Trophoblast cell (in vitro differentiated cells and primary cell): ENCODE data around the gene CTBP2.

Source experiments
- DNase-seq, 2 donors: peaks; one replicate each; pipeline ENCODE4 v3.0.0-alpha.2; 2016
- H2AFZ ChIP-seq: 2 replicates; pipeline ENCODE4 v1.6.1; 2013; ENCODE audit warnings: low read length, moderate library complexity, mild to moderate bottlenecking; ENCODE audit not compliant: insufficient read depth, poor library complexity
- H2AK5ac ChIP-seq: 2 replicates; pipeline ENCODE4 v1.6.1; 2013; ENCODE audit warnings: mild to moderate bottlenecking, low read length
- H2BK120ac ChIP-seq: 2 replicates; pipeline ENCODE4 v1.6.1; 2013; ENCODE audit warnings: low read length, mild to moderate bottlenecking, moderate library complexity; ENCODE audit not compliant: insufficient read depth, poor library complexity
- H2BK12ac ChIP-seq: 2 replicates; pipeline ENCODE4 v1.6.1; 2013; ENCODE audit warnings: mild to moderate bottlenecking, low read length, moderate library complexity
- H2BK5ac ChIP-seq: 2 replicates; pipeline ENCODE4 v1.6.1; 2013; ENCODE audit warnings: low read length, low read depth, moderate library complexity, mild to moderate bottlenecking; ENCODE audit not compliant: poor library complexity
- H3K14ac ChIP-seq: 2 replicates; pipeline ENCODE4 v1.6.1; 2013; ENCODE audit warnings: mild to moderate bottlenecking, low read length
- H3K18ac ChIP-seq: 2 replicates; pipeline ENCODE4 v1.6.1; 2013; ENCODE audit warnings: mild to moderate bottlenecking, low read length
- H3K23ac ChIP-seq: 2 replicates; pipeline ENCODE4 v1.6.1; 2013; ENCODE audit warnings: low read length
- H3K27ac ChIP-seq: 2 replicates; pipeline ENCODE4 v1.5.1; 2013; ENCODE audit warnings: low read depth, mild to moderate bottlenecking, inconsistent platforms, low read length, moderate library complexity
- H3K27me3 ChIP-seq: 2 replicates; pipeline ENCODE4 v1.6.1; 2013; ENCODE audit warnings: inconsistent platforms, mild to moderate bottlenecking, low read length, moderate library complexity; ENCODE audit not compliant: insufficient read depth
- H3K36me3 ChIP-seq, 2 experiments: 1 replicate in 1 of 2; 2 replicates in 1 of 2; pipeline ENCODE4 v1.6.1; 2013; ENCODE audit warnings: low read length in 2 of 2, mild to moderate bottlenecking in 2 of 2, moderate library complexity in 1 of 2; ENCODE audit not compliant: insufficient read depth in 2 of 2, control insufficient read depth in 1 of 2
- H3K4ac ChIP-seq: 2 replicates; pipeline ENCODE4 v1.6.1; 2013; ENCODE audit warnings: low read depth, mild to moderate bottlenecking, low read length, moderate library complexity
- H3K4me1 ChIP-seq, 2 experiments: 1 replicate in 1 of 2; 2 replicates in 1 of 2; pipeline ENCODE4 v1.6.1; 2013; ENCODE audit warnings: low read length in 2 of 2, mild to moderate bottlenecking in 2 of 2, moderate library complexity in 1 of 2; ENCODE audit not compliant: insufficient read depth in 2 of 2, control insufficient read depth in 1 of 2
- H3K4me2 ChIP-seq: 2 replicates; pipeline ENCODE4 v1.6.1; 2013; ENCODE audit warnings: inconsistent platforms, mild to moderate bottlenecking, low read length, moderate library complexity
- H3K4me3 ChIP-seq: 2 replicates; pipeline ENCODE4 v1.5.1; 2013; ENCODE audit warnings: mild to moderate bottlenecking, low read depth, low read length, inconsistent platforms
- H3K79me1 ChIP-seq: one replicate; pipeline ENCODE4 v1.6.1; 2013; ENCODE audit warnings: low read length
- H3K79me2 ChIP-seq: 2 replicates; pipeline ENCODE4 v1.6.1; 2013; ENCODE audit warnings: low read length, mild to moderate bottlenecking; ENCODE audit not compliant: control insufficient read depth, insufficient read depth, poor library complexity
- H3K9ac ChIP-seq: 2 replicates; pipeline ENCODE4 v1.6.1; 2013; ENCODE audit warnings: mild to moderate bottlenecking, low read length
- H3K9me3 ChIP-seq: 2 replicates; pipeline ENCODE4 v1.6.1; 2013; ENCODE audit warnings: low read depth, mild to moderate bottlenecking, control low read depth, inconsistent platforms, low read length; ENCODE audit not compliant: insufficient read depth
- H4K12ac ChIP-seq: 2 replicates; pipeline ENCODE4 v1.6.1; 2013; ENCODE audit warnings: low read depth, mild to moderate bottlenecking, low read length, moderate library complexity
- H4K8ac ChIP-seq: 2 replicates; pipeline ENCODE4 v1.6.1; 2013; ENCODE audit warnings: low read depth, mild to moderate bottlenecking, low read length, moderate library complexity
- H4K91ac ChIP-seq: one replicate; pipeline ENCODE4 v1.6.1; 2013; ENCODE audit warnings: low read depth, mild to moderate bottlenecking, low read length, moderate library complexity
- WGBS: extraction: QIAGEN DNeasy Blood & Tissue Kit; methylation state at CpG from one replicate; pipeline ENCODE4 v1.1.7; 2013; ENCODE audit warnings: missing lambda C conversion rate; ENCODE audit not compliant: insufficient read length, insufficient coverage; ENCODE audit errors: extremely low coverage; 5-methylcytosine and 5-hydroxymethylcytosine counted together

CTBP2 gene

GRCh38 chr10:125124115-125124487 is 36.3 kb downstream of the CTBP2 start:
- Histone ChIP-seq H2BK12ac (no peak overlapping the region), H4K8ac (no peak overlapping the region), H3K4ac (peak overlapping the region; percentile 51), H3K36me3 (peaks cover 6 to 22% of the 10 kb centered on the region in 2 experiments), H4K91ac (no peak overlapping the region), H3K27ac (no peak overlapping the region), H2BK5ac (no peak overlapping the region), H2BK120ac (no peak overlapping the region), H3K4me2 (no peak overlapping the region), H3K9me3 (peaks cover 2% of the 10 kb centered on the region), H3K27me3 (no peaks in the 10 kb centered on the region), H3K4me1 (peaks cover 15 to 24% of the 10 kb centered on the region in 2 experiments), H3K9ac (no peak overlapping the region), H3K23ac (no peak overlapping the region), H2AK5ac (no peak overlapping the region), H4K12ac (no peak overlapping the region), H3K18ac (peak overlapping the region; percentile 40), H3K79me2 (peaks cover 19% of the 10 kb centered on the region), H3K79me1 (no peaks in the 10 kb centered on the region), H3K14ac (no peak overlapping the region), H3K4me3 (no peak overlapping the region), H2AFZ (no peak overlapping the region)
- no CpG with 5 or more reads among the region's 11 CpGs for WGBS
- DNase-seq: no peak

DNA sequence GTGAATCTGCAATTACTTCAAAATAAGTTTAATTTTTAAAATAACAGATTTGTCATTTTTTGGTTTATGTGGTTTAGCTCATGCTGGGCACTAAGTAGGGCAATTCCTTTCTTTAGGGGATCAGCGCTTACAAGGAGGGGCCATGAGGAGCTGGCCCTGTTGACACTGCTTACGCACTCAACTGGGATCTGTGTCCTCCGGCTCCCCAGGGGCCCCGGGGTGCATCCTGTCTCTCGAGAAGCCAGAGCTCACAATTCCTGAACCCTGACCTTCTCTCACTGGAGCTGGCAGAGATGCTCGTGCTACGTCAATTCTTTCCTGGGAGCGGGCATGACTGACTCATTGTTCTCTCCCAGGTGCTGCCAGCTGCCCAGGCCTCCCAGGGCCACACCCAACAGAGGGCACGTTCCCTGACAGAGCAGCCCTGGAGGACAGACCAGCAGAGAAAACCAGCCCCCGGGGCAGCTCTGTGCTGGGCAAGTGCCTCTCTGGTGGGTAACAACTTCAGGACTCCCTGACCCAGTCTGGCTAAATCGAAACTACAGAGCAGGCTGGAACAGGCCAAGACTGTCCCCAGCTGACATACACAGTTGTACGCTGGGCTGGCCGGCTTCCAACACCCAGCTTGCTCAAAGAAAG is 36.8 kb downstream of the CTBP2 start:
- no peak overlapping the region for H3K4me3 ChIP-seq
- H3K27me3 ChIP-seq: no peaks in the 10 kb centered on the region
- H4K12ac ChIP-seq: no peak overlapping the region
- H4K91ac ChIP-seq: no peak overlapping the region
- peak overlapping the region; percentile 51 for H3K4ac ChIP-seq
- no peak overlapping the region for H2BK5ac ChIP-seq
- no peak overlapping the region for H3K14ac ChIP-seq
- no peak overlapping the region for H3K23ac ChIP-seq
- no peak overlapping the region for H2AFZ ChIP-seq
- H3K79me1 ChIP-seq: no peaks in the 10 kb centered on the region
- no peak overlapping the region for H2AK5ac ChIP-seq
- H3K18ac ChIP-seq: peak overlapping the region; percentile 40
- H3K36me3 ChIP-seq: peaks cover 7 to 21% of the 10 kb centered on the region in 2 experiments
- H3K4me2 ChIP-seq: no peak overlapping the region
- no peak overlapping the region for H3K27ac ChIP-seq
- no peak overlapping the region for H3K9ac ChIP-seq
- H3K4me1 ChIP-seq: peaks cover 15 to 24% of the 10 kb centered on the region in 2 experiments
- no peak overlapping the region for H2BK120ac ChIP-seq
- H4K8ac ChIP-seq: no peak overlapping the region
- no CpG with 5 or more reads among the region's 13 CpGs for WGBS
- DNase-seq: peak; percentile 55 to 71
- H2BK12ac ChIP-seq: no peak overlapping the region
- peaks cover 2% of the 10 kb centered on the region for H3K9me3 ChIP-seq
- peaks cover 22% of the 10 kb centered on the region for H3K79me2 ChIP-seq

DNA sequence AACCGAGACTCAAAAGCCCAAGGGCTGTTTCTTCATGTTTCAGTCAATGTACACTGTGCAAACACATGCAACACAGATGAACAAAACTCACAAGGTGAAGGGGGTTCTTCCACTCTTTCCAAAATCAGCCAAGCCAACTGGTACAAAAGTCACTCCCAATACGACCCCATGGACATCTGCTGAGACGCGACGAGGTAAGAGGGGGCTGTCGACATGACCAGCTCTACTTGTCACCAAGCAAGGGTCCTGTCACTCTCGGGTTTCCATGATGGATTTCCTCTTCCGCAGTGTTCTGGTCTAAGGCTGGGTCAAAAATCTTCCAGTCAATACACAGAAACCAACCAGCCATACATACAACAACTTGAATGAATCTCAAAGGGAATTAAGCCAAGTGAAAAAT is 37.8 kb downstream of the CTBP2 start:
- H3K79me2 ChIP-seq: peaks cover 22% of the 10 kb centered on the region
- H3K4me1 ChIP-seq: peaks cover 13 to 18% of the 10 kb centered on the region in 2 experiments
- no peak overlapping the region for H3K23ac ChIP-seq
- H3K4me2 ChIP-seq: no peak overlapping the region
- DNase-seq: no peak
- no peak overlapping the region for H2AK5ac ChIP-seq
- no peak overlapping the region for H4K8ac ChIP-seq
- no peak overlapping the region for H2BK12ac ChIP-seq
- no peak overlapping the region for H4K91ac ChIP-seq
- no peak overlapping the region for H3K9ac ChIP-seq
- no CpG with 5 or more reads among the region's 8 CpGs for WGBS
- peaks cover 11 to 19% of the 10 kb centered on the region in 2 experiments for H3K36me3 ChIP-seq
- H3K9me3 ChIP-seq: peaks cover 2% of the 10 kb centered on the region
- no peak overlapping the region for H2BK120ac ChIP-seq
- no peak overlapping the region for H2BK5ac ChIP-seq
- no peak overlapping the region for H3K27ac ChIP-seq
- no peaks in the 10 kb centered on the region for H3K79me1 ChIP-seq
- H3K27me3 ChIP-seq: no peaks in the 10 kb centered on the region
- H3K4me3 ChIP-seq: no peak overlapping the region
- H2AFZ ChIP-seq: no peak overlapping the region
- H3K4ac ChIP-seq: peak overlapping the region; percentile 43
- H4K12ac ChIP-seq: no peak overlapping the region
- H3K14ac ChIP-seq: no peak overlapping the region
- no peak overlapping the region for H3K18ac ChIP-seq

GRCh38 chr10:125121003-125121402 is 39.4 kb downstream of the CTBP2 start:
- Histone ChIP-seq H3K9me3 (no peaks in the 10 kb centered on the region), H3K79me2 (peaks cover 23% of the 10 kb centered on the region), H3K4me3 (no peak overlapping the region), H3K4ac (peak overlapping the region; percentile 49), H3K27ac (no peak overlapping the region), H2AK5ac (no peak overlapping the region), H4K12ac (no peak overlapping the region), H4K8ac (no peak overlapping the region), H3K14ac (no peak overlapping the region), H3K79me1 (no peaks in the 10 kb centered on the region), H2BK12ac (no peak overlapping the region), H2BK120ac (no peak overlapping the region), H3K23ac (no peak overlapping the region), H3K18ac (no peak overlapping the region), H3K4me1 (peaks cover 2 to 6% of the 10 kb centered on the region in 2 experiments), H3K36me3 (peaks cover 11 to 16% of the 10 kb centered on the region in 2 experiments), H2AFZ (no peak overlapping the region), H3K9ac (no peak overlapping the region), H3K4me2 (no peak overlapping the region), H3K27me3 (no peaks in the 10 kb centered on the region), H2BK5ac (no peak overlapping the region), H4K91ac (no peak overlapping the region)
- WGBS: no CpG with 5 or more reads among the region's 8 CpGs
- peak; percentile 14 to 43 for DNase-seq
